ENCODE measurements around the gene FARP1.

DNA sequence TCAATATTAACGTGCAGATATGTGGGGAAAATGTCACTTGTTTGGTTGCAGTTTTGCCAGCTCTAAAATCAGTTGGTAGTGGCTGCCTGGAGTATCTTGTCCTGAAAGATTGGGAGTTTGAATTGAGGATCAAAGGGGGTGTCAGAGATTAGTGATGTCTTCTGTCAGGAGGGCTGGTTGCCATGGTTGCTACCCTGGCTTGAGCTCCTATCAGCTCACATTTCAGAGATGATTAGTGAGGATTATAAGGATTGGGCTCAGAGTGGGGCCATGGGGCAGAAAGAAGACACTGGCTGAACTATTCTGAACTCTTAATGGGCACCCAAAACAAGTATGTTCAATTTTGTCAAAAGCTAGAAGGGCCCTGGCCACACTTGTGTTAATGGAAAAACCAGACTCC lies 129.7 kb downstream of the FARP1 start:
- TF ChIP-seq, protein P1, sequence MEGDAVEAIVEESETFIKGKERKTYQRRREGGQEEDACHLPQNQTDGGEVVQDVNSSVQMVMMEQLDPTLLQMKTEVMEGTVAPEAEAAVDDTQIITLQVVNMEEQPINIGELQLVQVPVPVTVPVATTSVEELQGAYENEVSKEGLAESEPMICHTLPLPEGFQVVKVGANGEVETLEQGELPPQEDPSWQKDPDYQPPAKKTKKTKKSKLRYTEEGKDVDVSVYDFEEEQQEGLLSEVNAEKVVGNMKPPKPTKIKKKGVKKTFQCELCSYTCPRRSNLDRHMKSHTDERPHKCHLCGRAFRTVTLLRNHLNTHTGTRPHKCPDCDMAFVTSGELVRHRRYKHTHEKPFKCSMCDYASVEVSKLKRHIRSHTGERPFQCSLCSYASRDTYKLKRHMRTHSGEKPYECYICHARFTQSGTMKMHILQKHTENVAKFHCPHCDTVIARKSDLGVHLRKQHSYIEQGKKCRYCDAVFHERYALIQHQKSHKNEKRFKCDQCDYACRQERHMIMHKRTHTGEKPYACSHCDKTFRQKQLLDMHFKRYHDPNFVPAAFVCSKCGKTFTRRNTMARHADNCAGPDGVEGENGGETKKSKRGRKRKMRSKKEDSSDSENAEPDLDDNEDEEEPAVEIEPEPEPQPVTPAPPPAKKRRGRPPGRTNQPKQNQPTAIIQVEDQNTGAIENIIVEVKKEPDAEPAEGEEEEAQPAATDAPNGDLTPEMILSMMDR (IDR thresholded peaks at IDR 0.05) = no peak
- no peak for TF ChIP-seq POLR2A (IDR thresholded peaks at IDR 0.05)
